ENCODE data around the gene ARHGAP24.

GRCh38 chr4:85779165-85779564 lies 304.2 kb downstream of the ARHGAP24 start:
- TF ChIP-seq, protein P1, sequence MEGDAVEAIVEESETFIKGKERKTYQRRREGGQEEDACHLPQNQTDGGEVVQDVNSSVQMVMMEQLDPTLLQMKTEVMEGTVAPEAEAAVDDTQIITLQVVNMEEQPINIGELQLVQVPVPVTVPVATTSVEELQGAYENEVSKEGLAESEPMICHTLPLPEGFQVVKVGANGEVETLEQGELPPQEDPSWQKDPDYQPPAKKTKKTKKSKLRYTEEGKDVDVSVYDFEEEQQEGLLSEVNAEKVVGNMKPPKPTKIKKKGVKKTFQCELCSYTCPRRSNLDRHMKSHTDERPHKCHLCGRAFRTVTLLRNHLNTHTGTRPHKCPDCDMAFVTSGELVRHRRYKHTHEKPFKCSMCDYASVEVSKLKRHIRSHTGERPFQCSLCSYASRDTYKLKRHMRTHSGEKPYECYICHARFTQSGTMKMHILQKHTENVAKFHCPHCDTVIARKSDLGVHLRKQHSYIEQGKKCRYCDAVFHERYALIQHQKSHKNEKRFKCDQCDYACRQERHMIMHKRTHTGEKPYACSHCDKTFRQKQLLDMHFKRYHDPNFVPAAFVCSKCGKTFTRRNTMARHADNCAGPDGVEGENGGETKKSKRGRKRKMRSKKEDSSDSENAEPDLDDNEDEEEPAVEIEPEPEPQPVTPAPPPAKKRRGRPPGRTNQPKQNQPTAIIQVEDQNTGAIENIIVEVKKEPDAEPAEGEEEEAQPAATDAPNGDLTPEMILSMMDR (IDR thresholded peaks at IDR 0.05) = no peak
- no peak for TF ChIP-seq POLR2A (IDR thresholded peaks at IDR 0.05)

Measured in esophagus squamous epithelium (tissue), 4 donors.